Effector memory CD4-positive, alpha-beta T cell (primary cell): Measurements from ENCODE around the gene CUL7.
A peak's percentile ranks its signal among the peaks of the same experiment; 100 is the strongest.

ENCODE experiments used
- DNase-seq, 3 donors: peaks; one replicate each; pipeline ENCODE4 v3.0.0-alpha.2; 2020
- H3K27ac ChIP-seq: 2 replicates; pipeline ENCODE4 v1.7.0; 2013; ENCODE audit warnings: mild to moderate bottlenecking, low read length, moderate library complexity; ENCODE audit not compliant: insufficient read depth, poor library complexity, severe bottlenecking
- H3K27me3 ChIP-seq: replicated peaks from 2 replicates; pipeline ENCODE4 v1.7.0; 2013; ENCODE audit warnings: mild to moderate bottlenecking, low read length; ENCODE audit not compliant: insufficient read depth, control insufficient read depth, poor library complexity, severe bottlenecking
- H3K36me3 ChIP-seq: 2 replicates; pipeline ENCODE4 v1.7.0; 2013; ENCODE audit warnings: mild to moderate bottlenecking, low read length, moderate library complexity; ENCODE audit not compliant: control insufficient read depth, insufficient read depth
- H3K4me1 ChIP-seq: 2 replicates; pipeline ENCODE4 v1.7.0; 2013; ENCODE audit warnings: low read length, mild to moderate bottlenecking; ENCODE audit not compliant: control insufficient read depth, insufficient read depth, poor library complexity, severe bottlenecking
- H3K4me3 ChIP-seq: 2 replicates; pipeline ENCODE4 v1.7.0; 2013; ENCODE audit warnings: low read length, low read depth, mild to moderate bottlenecking; ENCODE audit not compliant: insufficient read depth, poor library complexity, severe bottlenecking
- H3K9me3 ChIP-seq: 2 replicates; pipeline ENCODE4 v1.7.0; 2013; ENCODE audit warnings: mild to moderate bottlenecking, low read length, moderate library complexity; ENCODE audit not compliant: control insufficient read depth

Gene CUL7

DNA sequence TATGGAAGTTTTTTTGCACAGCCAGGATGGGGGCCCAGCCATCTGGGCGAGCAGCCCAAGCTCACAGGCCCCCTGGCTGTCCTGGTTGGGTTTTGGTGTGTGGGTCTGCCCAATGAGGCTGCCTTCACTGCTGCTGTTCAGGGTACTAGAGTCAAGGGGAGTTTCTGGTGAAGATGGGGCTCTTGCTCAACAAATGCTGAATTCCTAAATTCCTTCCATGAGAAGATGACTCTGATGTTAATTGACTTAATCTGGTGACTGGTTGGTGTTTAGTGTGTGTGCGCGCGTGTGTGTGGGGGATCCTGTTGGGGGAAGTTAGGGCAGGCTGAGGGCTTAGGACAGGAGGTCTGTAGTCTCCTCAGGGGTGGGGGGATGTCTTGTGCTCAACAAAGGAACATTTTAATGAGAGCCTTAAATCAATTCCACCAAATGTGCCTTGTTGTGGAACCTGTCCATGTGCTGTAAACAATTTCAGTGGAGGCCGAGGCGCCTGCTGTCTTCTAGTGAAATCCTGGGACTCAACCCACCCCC lies 24.4 kb upstream of the CUL7 start:
- no peak overlapping the region for H3K4me3 ChIP-seq
- no peak overlapping the region for H3K27ac ChIP-seq
- peaks cover 9% of the 10 kb centered on the region for H3K27me3 ChIP-seq
- H3K4me1 ChIP-seq: peaks cover 14% of the 10 kb centered on the region
- H3K9me3 ChIP-seq: no peaks in the 10 kb centered on the region
- H3K36me3 ChIP-seq: no peaks in the 10 kb centered on the region
- no peak for DNase-seq

- peak overlapping the region; percentile 46 for H3K4me3 ChIP-seq
- no peaks in the 10 kb centered on the region for H3K36me3 ChIP-seq
- no peaks in the 10 kb centered on the region for H3K9me3 ChIP-seq
- no peak overlapping the region for H3K27ac ChIP-seq
- peaks cover 14% of the 10 kb centered on the region for H3K4me1 ChIP-seq
- H3K27me3 ChIP-seq: peaks cover 9% of the 10 kb centered on the region
- no peak for DNase-seq
These were observed 23.7 kb upstream of the CUL7 start for GRCh38 chr6:43077333-43077809.

DNA sequence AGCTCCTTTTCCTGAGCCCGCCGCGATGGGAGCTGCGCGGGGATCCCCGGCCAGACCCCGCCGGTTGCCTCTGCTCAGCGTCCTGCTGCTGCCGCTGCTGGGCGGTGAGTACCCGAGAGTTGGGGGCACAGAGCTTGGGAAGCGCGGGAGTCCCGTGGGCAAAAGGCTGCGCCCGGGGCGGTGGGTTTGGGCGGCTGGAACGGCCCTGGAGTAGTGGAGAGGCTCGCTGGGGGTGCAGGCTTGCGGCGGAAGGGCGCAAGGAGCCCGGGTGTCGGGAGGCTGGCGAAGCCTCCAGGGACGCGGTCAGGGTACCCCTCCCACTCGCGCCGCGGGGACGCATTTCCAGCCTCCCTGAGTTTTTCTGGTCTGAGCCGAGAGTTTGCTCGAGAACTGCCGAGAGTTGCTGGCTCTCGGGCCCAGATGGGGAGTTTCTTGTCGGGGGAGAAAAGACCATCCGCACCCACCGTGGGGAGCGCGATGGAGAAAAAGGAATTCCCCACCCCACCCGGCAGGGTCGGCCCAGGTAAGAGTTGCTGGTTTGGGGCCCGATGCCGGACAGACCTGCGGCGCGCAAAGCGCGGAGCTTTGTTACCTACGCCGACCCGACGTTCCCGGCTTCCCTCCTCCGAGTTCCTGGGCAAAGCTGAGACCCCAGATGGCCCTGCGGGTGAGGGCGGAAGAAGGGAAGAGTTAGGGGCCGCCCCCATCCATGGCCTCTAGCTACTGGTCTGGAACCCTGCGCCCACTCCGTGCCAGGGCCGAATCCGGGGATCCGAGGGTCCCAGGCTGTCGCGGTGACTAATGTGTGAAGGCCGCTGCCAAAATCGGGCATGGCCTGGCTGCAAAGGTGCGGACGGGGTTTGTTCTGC lies 23.0 kb upstream of the CUL7 start:
- no peaks in the 10 kb centered on the region for H3K9me3 ChIP-seq
- H3K36me3 ChIP-seq: no peaks in the 10 kb centered on the region
- DNase-seq: no peak
- peak overlapping the region; percentile 46 for H3K4me3 ChIP-seq
- H3K27me3 ChIP-seq: peaks cover 9% of the 10 kb centered on the region
- peaks cover 14% of the 10 kb centered on the region for H3K4me1 ChIP-seq
- H3K27ac ChIP-seq: no peak overlapping the region

DNA sequence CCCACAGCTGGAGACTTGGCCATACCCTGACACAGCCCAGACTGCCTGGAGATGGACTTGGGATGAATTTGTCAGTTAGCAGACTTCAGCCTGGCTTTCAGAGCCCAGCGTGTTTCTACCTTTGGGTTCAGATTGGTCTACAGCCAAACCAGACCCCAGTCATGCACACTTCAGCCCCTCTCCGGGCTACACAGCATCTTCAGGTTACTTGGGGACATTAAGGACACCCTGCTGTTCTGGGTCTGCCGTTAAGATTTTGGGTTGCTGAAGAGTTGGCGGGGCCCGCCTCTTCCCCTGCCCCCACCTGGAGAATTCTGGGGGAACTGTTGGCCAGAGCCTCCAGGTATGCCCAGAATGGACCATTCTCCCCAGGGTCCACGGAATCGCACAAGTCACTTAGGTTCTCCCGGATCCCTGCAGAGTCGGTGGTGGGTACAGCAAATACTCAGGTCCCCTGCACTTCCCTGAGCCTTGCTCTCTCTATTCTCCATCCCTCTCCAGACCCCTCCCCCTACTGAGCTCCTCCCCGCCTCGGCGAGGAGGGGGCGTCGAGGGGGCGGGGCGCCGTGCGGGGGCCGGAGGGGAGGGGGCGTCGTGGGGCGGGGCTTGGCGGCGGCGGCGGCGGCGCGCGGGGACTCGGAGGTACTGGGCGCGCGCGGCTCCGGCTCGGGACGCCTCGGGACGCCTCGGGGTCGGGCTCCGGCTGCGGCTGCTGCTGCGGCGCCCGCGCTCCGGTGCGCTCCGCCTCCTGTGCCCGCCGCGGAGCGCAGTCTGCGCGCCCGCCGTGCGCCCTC lies 22.2 kb upstream of the CUL7 start, which contains the start of gene PTK7:
TSS of gene PTK7 (plus strand) at position 645 of the 794 bp plus-strand sequence. CDS start 175 bp downstream, outside the sequence.
- no peak within 1 kb of the TSS for H3K27ac ChIP-seq
- no peak for DNase-seq
- peaks cover 14% of the 10 kb centered on the region for H3K4me1 ChIP-seq

GRCh38 chr6:43074847-43075669 lies 21.4 kb upstream of the CUL7 start:
- no peak for DNase-seq
- Histone ChIP-seq H3K4me1 (peaks cover 14% of the 10 kb centered on the region), H3K27ac (no peak overlapping the region), H3K4me3 (no peak overlapping the region), H3K27me3 (peaks cover 9% of the 10 kb centered on the region), H3K9me3 (no peaks in the 10 kb centered on the region), H3K36me3 (no peaks in the 10 kb centered on the region)

More for the DNA sequence above, 22.2 kb upstream of the CUL7 start, which contains the start of gene PTK7:
- Histone ChIP-seq H3K27me3 (peaks cover 9% of the 10 kb centered on the region), H3K9me3 (no peaks in the 10 kb centered on the region), H3K36me3 (no peaks in the 10 kb centered on the region), H3K4me3 (peak within 1 kb of the TSS; percentile 46)

GRCh38 chr6:43070028-43070632 lies 16.5 kb upstream of the CUL7 start:
- H3K27me3 ChIP-seq: no peaks in the 10 kb centered on the region
- no peaks in the 10 kb centered on the region for H3K9me3 ChIP-seq
- peaks cover 6% of the 10 kb centered on the region for H3K36me3 ChIP-seq
- no peak overlapping the region for H3K27ac ChIP-seq
- no peak for DNase-seq
- no peak overlapping the region for H3K4me3 ChIP-seq
- no peaks in the 10 kb centered on the region for H3K4me1 ChIP-seq

DNA sequence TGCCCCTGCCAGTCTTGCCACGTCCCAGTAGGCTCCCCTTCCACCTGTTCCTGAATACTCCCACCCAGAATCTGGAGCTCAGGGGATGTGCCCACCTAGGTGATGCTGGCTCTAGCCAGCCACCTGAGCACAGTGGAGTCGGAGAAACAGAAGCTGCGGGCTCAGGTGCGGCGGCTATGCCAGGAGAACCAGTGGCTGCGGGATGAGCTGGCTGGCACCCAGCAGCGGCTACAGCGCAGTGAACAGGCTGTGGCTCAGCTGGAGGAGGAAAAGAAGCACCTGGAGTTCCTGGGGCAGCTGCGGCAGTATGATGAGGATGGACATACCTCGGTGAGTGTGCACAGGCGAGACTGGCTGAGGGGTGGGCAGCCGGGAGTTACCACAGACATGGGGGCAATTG lies 9.2 kb upstream of the CUL7 start:
- H3K4me3 ChIP-seq: no peak overlapping the region
- no peaks in the 10 kb centered on the region for H3K9me3 ChIP-seq
- peaks cover 22% of the 10 kb centered on the region for H3K4me1 ChIP-seq
- no peak for DNase-seq
- no peaks in the 10 kb centered on the region for H3K27me3 ChIP-seq
- peaks cover 11% of the 10 kb centered on the region for H3K36me3 ChIP-seq
- no peak overlapping the region for H3K27ac ChIP-seq

DNA sequence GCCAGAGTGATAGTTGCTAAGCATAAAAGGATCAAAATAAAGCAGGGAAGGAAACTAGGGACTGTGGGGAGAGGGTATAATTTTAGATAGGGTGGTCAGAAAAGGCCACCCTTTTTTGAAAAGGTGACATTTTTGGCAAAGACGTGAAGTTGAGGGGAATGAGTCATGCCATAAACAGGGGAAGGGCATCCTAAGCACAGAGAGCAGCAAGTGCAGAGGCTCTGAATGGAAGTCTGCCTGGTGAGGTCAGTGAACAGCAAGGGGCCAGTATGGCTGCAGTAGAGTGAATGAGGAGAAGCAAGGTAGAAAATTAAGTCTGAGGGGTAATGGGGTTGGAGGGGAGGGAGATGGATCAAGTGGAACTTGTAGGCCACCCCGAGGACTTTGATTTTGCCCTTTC lies 8.2 kb upstream of the CUL7 start:
- Histone ChIP-seq H3K36me3 (peaks cover 11% of the 10 kb centered on the region), H3K4me3 (no peak overlapping the region), H3K27me3 (no peaks in the 10 kb centered on the region), H3K9me3 (no peaks in the 10 kb centered on the region), H3K27ac (no peak overlapping the region), H3K4me1 (peaks cover 22% of the 10 kb centered on the region)
- no peak for DNase-seq
